ENCODE measurements around the gene LPCAT1.

The LPCAT1 gene

DNA sequence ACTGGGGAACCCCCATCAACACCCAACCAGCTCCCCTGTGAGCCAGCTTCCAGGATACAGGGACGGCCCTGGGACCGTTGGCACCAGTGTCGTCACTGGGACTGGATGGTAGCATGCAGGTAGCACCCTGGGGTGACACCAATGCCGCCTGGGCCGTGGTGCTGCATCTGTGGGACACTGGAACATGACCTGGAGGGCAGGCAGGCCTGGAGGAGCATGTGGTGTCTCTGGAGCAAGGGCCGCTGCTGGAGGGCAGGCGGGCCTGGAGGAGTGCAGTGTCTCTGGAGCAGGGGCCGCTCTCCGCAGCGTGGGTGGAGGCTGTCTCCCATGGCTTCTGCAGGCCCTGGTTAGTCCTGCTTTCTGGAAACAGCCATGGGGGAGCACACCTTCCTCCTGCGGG, 13.1 kb downstream of the LPCAT1 start:
- TF ChIP-seq, protein P1, sequence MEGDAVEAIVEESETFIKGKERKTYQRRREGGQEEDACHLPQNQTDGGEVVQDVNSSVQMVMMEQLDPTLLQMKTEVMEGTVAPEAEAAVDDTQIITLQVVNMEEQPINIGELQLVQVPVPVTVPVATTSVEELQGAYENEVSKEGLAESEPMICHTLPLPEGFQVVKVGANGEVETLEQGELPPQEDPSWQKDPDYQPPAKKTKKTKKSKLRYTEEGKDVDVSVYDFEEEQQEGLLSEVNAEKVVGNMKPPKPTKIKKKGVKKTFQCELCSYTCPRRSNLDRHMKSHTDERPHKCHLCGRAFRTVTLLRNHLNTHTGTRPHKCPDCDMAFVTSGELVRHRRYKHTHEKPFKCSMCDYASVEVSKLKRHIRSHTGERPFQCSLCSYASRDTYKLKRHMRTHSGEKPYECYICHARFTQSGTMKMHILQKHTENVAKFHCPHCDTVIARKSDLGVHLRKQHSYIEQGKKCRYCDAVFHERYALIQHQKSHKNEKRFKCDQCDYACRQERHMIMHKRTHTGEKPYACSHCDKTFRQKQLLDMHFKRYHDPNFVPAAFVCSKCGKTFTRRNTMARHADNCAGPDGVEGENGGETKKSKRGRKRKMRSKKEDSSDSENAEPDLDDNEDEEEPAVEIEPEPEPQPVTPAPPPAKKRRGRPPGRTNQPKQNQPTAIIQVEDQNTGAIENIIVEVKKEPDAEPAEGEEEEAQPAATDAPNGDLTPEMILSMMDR (IDR thresholded peaks at IDR 0.05; ENCODE audit: low read length, missing control alignments), result no peak
- no peak overlapping the region for H3K4me3 ChIP-seq (replicated peaks; ENCODE audit: low read depth, low read length)
- DNase-seq (ENCODE audit: low read depth), result no peak

DNA sequence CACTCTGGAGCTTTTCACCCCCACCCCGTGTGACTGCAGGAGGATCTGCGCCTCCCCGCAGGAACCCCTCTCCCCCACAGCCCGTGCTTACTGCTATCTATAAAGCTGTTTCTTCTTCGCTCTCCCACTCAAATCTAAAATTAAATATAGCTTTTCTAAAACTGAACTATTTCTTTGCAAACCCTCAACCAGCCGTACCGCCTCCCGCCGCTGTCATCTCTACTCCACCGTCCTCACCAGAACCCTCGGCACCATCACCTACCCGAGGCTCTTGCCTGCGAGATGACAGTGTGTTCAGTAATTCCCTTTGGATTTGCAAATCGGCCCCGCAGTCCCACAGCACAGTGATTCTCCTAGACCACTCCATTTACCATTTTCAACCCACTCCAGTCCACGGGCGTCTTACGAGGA, 13.6 kb downstream of the LPCAT1 start:
- H3K4me3 ChIP-seq (replicated peaks; ENCODE audit: low read depth, low read length), result no peak overlapping the region
- TF ChIP-seq, protein P1 (IDR thresholded peaks at IDR 0.05; ENCODE audit: low read length, missing control alignments), result no peak
- DNase-seq (ENCODE audit: low read depth), result no peak

DNA sequence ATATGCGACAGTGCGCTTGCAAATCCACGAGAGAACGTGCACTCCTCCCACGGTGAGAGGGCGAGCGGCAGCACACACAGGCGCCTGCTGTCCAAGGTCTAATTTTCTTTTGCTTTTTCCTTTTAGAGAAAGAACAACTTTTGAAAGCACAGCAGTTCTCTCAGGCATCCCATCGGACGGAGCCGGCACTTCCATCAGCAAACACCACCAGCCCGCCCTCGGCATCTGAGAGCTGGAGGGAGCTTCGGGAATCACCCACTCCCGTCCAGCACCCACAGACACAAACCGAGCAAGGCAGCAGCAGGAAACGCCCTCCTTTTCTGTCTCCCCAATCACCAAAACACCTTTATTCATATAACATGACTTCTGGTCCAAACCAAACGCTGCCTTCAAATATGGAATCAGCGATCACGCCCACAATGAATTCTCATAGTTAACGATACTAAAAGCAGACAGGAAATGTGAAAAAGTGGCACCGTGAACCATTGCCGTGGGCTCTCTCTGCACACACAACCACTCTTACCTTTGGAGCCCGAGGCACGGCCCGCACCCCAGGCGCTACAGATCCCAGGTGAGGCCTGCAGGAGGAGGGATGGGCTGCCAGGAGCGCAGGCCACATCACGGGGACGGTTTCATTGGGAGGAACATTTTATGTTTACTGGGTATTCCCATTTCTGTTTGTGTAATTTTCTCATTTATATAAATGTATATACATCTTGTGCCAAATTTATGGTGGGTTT, 14.2 kb downstream of the LPCAT1 start:
- H3K4me3 ChIP-seq (replicated peaks; ENCODE audit: low read depth, low read length), result no peak overlapping the region
- TF ChIP-seq, protein P1 (IDR thresholded peaks at IDR 0.05; ENCODE audit: low read length, missing control alignments), result no peak
- no peak for DNase-seq (ENCODE audit: low read depth)

DNA sequence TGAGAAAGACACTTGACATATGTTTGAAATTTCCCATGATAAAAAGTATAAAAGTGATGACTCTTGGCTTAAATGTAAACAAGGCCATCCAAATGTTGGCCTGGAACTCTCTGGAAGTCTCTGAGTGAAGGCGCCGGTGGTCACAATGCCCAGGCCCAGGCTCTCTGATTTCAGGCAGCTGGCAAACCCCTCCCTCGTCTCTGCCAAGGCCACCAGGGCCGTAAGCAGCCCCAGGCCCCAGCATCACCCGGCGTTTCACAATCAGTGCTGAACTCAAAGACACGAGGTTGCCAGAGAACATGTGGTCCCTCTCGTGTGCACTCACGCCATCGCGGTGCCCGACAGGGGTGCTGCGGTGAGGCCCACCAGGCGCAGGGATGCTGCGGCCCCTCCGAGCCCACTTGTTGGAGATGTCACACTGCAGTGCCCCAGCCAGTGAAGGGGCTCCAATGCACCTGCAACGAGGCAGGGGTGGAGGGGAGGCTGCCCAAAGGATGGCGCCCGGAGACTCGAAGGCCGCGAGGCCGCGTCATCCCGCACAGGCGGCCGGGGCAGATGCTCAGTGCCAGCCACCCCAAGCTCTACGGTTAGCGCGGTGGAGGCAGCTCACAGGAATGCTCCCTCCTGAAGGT, 15.0 kb downstream of the LPCAT1 start:
- TF ChIP-seq, protein P1 (IDR thresholded peaks at IDR 0.05; ENCODE audit: low read length, missing control alignments), result no peak
- H3K4me3 ChIP-seq (replicated peaks; ENCODE audit: low read depth, low read length), result no peak overlapping the region
- DNase-seq (ENCODE audit: low read depth), result no peak

DNA sequence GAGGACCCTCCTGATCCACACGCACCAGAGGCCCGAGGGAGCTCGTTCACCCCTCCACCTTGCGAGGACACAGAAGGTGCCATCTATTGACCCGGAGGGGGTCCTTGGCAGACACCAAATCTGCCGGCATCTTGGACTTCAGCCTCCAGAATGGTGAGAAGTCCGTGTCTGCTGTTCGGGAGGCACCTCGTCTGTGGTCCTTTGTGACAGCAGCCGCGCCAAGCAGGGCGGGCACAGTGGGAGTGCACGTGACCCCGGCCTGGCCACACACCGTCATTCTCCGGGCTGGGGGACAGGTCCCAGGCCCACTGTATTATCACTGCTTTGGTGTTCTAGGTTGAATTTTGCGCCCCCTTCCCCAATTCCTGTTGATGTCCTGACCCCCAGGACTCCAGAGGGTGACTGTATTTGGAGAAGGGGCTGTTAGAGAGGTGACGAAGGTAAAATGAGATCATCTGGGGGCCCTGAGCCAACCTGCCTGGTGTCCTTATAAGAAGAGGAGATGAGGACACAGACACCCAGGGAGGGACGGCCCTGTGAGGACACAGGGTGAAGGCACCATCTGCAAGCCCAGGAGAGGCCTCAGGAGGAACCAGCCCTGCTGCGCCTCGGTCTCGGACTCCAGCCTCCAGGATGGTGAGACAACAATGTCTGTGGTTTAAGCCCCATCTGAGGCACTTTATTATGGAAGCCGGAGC, 15.7 kb downstream of the LPCAT1 start:
- DNase-seq (ENCODE audit: low read depth), result no peak
- H3K4me3 ChIP-seq (replicated peaks; ENCODE audit: low read depth, low read length), result no peak overlapping the region
- TF ChIP-seq, protein P1 (IDR thresholded peaks at IDR 0.05; ENCODE audit: low read length, missing control alignments), result no peak

DNA sequence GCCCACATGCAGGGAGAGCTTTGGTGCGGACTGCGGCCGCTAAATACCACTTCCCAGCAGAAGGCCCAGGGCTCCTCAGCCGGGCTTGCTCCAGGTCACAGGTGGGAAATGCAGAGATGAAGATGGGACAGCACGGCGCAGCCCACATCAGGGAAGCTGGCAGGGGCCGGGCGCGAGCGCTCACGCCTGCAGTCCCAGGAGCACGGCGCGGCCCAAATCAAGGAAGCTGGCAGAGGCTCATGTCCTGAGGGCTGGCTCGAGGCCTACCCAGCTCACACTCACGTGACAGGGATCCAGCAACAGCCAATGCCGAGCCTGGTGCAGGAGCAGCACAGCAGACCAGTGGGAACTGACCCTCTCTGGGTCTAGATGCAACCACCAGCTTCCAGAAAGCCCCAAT, 16.3 kb downstream of the LPCAT1 start:
- no peak for DNase-seq (ENCODE audit: low read depth)
- H3K4me3 ChIP-seq (replicated peaks; ENCODE audit: low read depth, low read length), result no peak overlapping the region
- TF ChIP-seq, protein P1 (IDR thresholded peaks at IDR 0.05; ENCODE audit: low read length, missing control alignments), result no peak
